GM23248 (cell line): ENCODE results near the gene PES1.

Experiments used
- EZH2 ChIP-seq: fragments of 200-600 bp; sonication (generic); IDR thresholded peaks from 2 replicates; pipeline ENCODE4 v1.6.1; 2018; ENCODE audit warnings: antibody characterized with exemption, mild to moderate bottlenecking; ENCODE audit not compliant: insufficient read depth, poor library complexity, severe bottlenecking
- EZH2phosphoT487 ChIP-seq: fragments of 200-600 bp; sonication (generic); IDR thresholded peaks from 2 replicates; pipeline ENCODE4 v1.6.1; 2018; ENCODE audit warnings: antibody characterized with exemption, moderate library complexity, mild to moderate bottlenecking, low read depth; ENCODE audit not compliant: insufficient read depth

DNA sequence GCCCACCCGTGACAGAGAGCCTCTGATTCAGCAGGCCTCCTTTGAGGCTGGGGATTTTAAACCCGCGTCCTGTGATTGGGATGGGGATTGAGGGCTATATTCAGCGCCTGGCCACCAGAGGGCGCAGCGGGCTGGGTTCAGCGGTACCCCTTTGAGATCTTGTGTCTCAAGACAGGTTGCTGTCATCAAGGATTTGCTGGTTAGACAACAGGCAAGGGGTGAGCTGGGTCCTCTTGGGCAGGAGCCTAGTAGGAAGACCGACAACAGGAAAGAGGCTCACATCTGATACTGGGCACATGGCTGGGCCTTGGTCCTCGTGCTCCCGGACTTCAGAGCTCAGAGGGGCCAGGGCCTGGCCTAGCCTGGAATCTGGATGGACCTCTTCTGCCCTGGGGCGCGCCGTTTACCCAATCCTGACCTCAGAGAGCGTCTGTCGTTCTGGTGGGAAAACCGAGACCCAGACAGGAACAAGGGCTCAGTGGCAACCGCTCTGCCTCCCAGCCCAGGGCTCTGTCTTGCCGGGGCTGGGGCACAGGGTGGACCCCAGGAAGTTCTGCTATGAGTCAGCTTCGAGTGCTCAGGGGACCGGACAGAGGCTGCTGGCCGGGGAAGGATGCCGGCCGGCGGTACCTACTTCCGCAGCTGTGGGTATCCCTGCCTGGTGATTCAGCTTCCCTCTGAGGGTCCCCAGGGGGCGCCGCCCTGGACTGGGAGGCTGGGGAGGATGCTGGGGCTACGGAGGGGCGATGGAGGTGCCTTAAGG is 42.9 kb upstream of the PES1 start:
- no peak for TF ChIP-seq EZH2
- TF ChIP-seq EZH2phosphoT487 = no peak
